Mesodermal cell (in vitro differentiated cells): ENCODE data around the gene CDH24.

ENCODE experiments used
- H3K27ac ChIP-seq: 2 replicates; pipeline ENCODE4 v1.7.0; 2013; ENCODE audit warnings: mild to moderate bottlenecking, low read depth, low read length, moderate library complexity; ENCODE audit not compliant: severe bottlenecking
- H3K36me3 ChIP-seq: 2 replicates; pipeline ENCODE4 v1.7.1; 2013; ENCODE audit warnings: mild to moderate bottlenecking, low read length, moderate library complexity; ENCODE audit not compliant: control insufficient read depth, insufficient read depth
- H3K4me1 ChIP-seq: one replicate; pipeline ENCODE4 v1.7.1; 2013; ENCODE audit warnings: mild to moderate bottlenecking, low read length; ENCODE audit not compliant: insufficient read depth, control insufficient read depth, poor library complexity, severe bottlenecking
- H3K4me3 ChIP-seq: 2 replicates; pipeline ENCODE4 v1.7.0; 2013; ENCODE audit warnings: low read length, control low read depth, mild to moderate bottlenecking; ENCODE audit not compliant: insufficient read depth, poor library complexity, severe bottlenecking; ENCODE audit errors: extremely low read depth
- H3K9me3 ChIP-seq: 2 replicates; pipeline ENCODE4 v1.7.1; 2013; ENCODE audit warnings: mild to moderate bottlenecking, low read length, moderate library complexity; ENCODE audit not compliant: control insufficient read depth
- WGBS, 2 experiments: methylation state at CpG; one replicate each; pipeline ENCODE4 v1.1.5; 2013; ENCODE audit warnings: missing lambda C conversion rate in 2 of 2; ENCODE audit not compliant: insufficient coverage in 2 of 2; 5-methylcytosine and 5-hydroxymethylcytosine counted together

CDH24 gene

GRCh38 chr14:23025151-23025814, 32.0 kb downstream of the CDH24 start:
- H3K36me3 ChIP-seq, result peaks cover 75% of the 10 kb centered on the region
- peaks cover 17% of the 10 kb centered on the region for H3K4me1 ChIP-seq
- H3K27ac ChIP-seq, result peak overlapping the region; percentile 78
- H3K4me3 ChIP-seq, result no peak overlapping the region
- WGBS, 2 experiments, result 68 to 77% methylated on average over 2 to 4 of the region's 4 CpGs
- no peaks in the 10 kb centered on the region for H3K9me3 ChIP-seq

- peak overlapping the region; percentile 78 for H3K27ac ChIP-seq
- H3K9me3 ChIP-seq, result no peaks in the 10 kb centered on the region
- no peak overlapping the region for H3K4me3 ChIP-seq
- 75 to 92% methylated on average over 1 to 2 of the region's 7 CpGs for WGBS, 2 experiments
- peaks cover 17% of the 10 kb centered on the region for H3K4me1 ChIP-seq
- H3K36me3 ChIP-seq, result peaks cover 70% of the 10 kb centered on the region
Measured at GRCh38 chr14:23024612-23025075, 32.7 kb downstream of the CDH24 start.

GRCh38 chr14:23023795-23024152, 33.5 kb downstream of the CDH24 start:
- peak overlapping the region; percentile 10 for H3K27ac ChIP-seq
- WGBS, 2 experiments, result 95 to 100% methylated on average over 1 to 2 of the region's 2 CpGs
- no peaks in the 10 kb centered on the region for H3K9me3 ChIP-seq
- peaks cover 17% of the 10 kb centered on the region for H3K4me1 ChIP-seq
- H3K4me3 ChIP-seq, result no peak overlapping the region
- H3K36me3 ChIP-seq, result peaks cover 61% of the 10 kb centered on the region

GRCh38 chr14:23023022-23023794, 34.1 kb downstream of the CDH24 start:
- no peak overlapping the region for H3K4me3 ChIP-seq
- peaks cover 17% of the 10 kb centered on the region for H3K4me1 ChIP-seq
- WGBS, 2 experiments, result 85 to 91% methylated on average over 2 to 6 of the region's 8 CpGs
- H3K9me3 ChIP-seq, result no peaks in the 10 kb centered on the region
- peaks cover 56% of the 10 kb centered on the region for H3K36me3 ChIP-seq
- peak overlapping the region; percentile 16 for H3K27ac ChIP-seq

- Histone ChIP-seq H3K9me3 (no peaks in the 10 kb centered on the region), H3K27ac (peak overlapping the region; percentile 36), H3K4me3 (no peak overlapping the region), H3K4me1 (peaks cover 17% of the 10 kb centered on the region), H3K36me3 (peaks cover 47% of the 10 kb centered on the region)
- 94 to 95% methylated on average over 4 to 7 of the region's 7 CpGs for WGBS, 2 experiments
Measured at GRCh38 chr14:23021889-23022442, 35.4 kb downstream of the CDH24 start.

GRCh38 chr14:23021434-23021833, 35.9 kb downstream of the CDH24 start:
- Histone ChIP-seq H3K9me3 (no peaks in the 10 kb centered on the region), H3K27ac (peak overlapping the region; percentile 36), H3K4me1 (peaks cover 17% of the 10 kb centered on the region), H3K4me3 (no peak overlapping the region), H3K36me3 (peaks cover 41% of the 10 kb centered on the region)
- WGBS, 2 experiments, result 80 to 94% methylated on average over 9 of the region's 9 CpGs

GRCh38 chr14:23020143-23021128, 36.9 kb downstream of the CDH24 start:
- 90 to 100% methylated on average over 1 to 2 of the region's 7 CpGs for WGBS, 2 experiments
- Histone ChIP-seq H3K4me1 (peaks cover 9% of the 10 kb centered on the region), H3K27ac (no peak overlapping the region)

GRCh38 chr14:23018107-23018506, 39.2 kb downstream of the CDH24 start:
- Histone ChIP-seq H3K9me3 (no peaks in the 10 kb centered on the region), H3K27ac (no peak overlapping the region), H3K36me3 (peaks cover 10% of the 10 kb centered on the region), H3K4me1 (no peaks in the 10 kb centered on the region), H3K4me3 (no peak overlapping the region)

More at GRCh38 chr14:23020143-23021128, 36.9 kb downstream of the CDH24 start:
- no peaks in the 10 kb centered on the region for H3K9me3 ChIP-seq
- H3K4me3 ChIP-seq, result no peak overlapping the region
- H3K36me3 ChIP-seq, result peaks cover 31% of the 10 kb centered on the region

- H3K4me1 ChIP-seq, result no peaks in the 10 kb centered on the region
- 92 to 100% methylated on average over 3 to 4 of the region's 5 CpGs for WGBS, 2 experiments
Measured at GRCh38 chr14:23017091-23017490, 40.2 kb downstream of the CDH24 start.

GRCh38 chr14:23015618-23016017, 41.7 kb downstream of the CDH24 start:
- WGBS, 2 experiments, result 79 to 82% methylated on average over 2 to 4 of the region's 4 CpGs

More at GRCh38 chr14:23017091-23017490, 40.2 kb downstream of the CDH24 start:
- Histone ChIP-seq H3K9me3 (no peaks in the 10 kb centered on the region), H3K4me3 (no peak overlapping the region), H3K27ac (no peak overlapping the region), H3K36me3 (peaks cover 9% of the 10 kb centered on the region)

More at GRCh38 chr14:23015618-23016017, 41.7 kb downstream of the CDH24 start:
- H3K36me3 ChIP-seq, result peaks cover 2% of the 10 kb centered on the region
- no peak overlapping the region for H3K27ac ChIP-seq
- H3K4me1 ChIP-seq, result no peaks in the 10 kb centered on the region
- H3K4me3 ChIP-seq, result no peak overlapping the region
- H3K9me3 ChIP-seq, result no peaks in the 10 kb centered on the region
